Measurements from ENCODE around the gene CHAC2.
"Not testable (repeated sequence)": the region's sequence is repeated elsewhere in the genome, so short reads cannot be mapped to it uniquely, and the experiment has no call there.

Gene CHAC2

DNA sequence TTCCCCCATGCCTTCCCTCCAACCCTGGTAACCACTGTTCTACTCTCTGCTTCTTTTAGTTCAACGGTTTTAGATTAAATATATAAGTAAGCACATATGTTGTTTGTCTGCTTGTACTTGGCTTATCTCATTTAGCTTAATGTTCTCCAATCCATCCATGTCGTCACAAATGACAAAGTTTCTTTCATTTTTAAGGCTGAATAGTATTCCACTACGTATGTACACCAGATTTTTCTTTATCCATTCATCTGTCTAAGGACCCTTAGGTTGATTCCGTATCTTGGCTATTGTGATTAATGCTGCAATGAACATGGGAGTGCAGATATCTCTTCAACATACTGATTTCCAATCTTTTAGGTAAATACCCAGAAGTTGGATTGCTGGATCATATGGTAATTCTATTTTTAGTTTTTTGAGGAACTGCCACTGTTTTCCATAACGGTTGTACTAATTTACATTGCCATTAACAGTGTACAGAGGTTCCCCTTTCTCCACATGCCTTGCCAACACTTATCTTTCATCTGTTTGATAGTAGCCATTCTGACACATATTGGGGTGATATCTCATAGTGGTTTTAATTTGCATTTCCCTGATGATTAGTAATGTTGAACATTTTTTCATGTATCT lies 11.0 kb downstream of the CHAC2 start:
- DNase-seq (ENCODE audit: low spot score): no peak

DNA sequence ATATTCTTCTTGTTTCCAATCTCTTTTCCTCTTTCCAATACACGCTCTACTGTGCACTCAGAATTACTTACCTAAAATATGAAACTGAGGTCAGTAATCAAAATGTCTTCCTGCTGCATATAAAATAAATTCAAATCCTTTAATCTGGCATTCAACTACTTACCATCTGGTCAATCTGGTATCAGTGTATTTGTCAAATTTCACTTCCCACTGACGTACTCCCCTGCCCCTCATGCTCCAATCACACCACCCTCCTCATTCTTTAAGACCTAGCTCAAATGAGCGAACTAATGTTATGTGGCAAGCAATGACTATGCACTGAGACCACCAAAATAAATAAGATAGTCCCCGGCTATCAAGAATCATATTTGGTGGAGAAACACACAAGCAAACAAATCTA lies 12.5 kb downstream of the CHAC2 start:
- no peak for DNase-seq (ENCODE audit: low spot score)

DNA sequence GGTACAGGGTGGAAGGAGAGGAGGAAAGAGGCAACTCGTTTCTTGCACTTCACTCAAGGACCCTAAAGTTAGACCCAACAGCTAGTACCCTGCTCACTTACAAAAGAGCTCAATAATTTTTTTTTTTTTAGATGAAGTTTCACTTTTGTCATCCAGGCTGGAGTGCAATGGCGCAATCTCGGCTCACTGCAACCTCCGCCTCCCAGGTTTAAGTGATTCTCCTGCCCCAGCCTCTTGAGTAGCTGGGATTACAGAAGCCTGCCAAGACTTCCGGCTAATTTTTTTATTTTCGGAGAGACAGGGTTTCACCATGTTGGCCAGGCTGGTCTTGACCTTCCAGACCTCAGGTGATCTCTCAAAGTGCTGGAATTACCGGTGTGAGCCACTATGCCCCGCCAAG lies 15.1 kb downstream of the CHAC2 start:
- DNase-seq (ENCODE audit: low spot score): no peak

DNA sequence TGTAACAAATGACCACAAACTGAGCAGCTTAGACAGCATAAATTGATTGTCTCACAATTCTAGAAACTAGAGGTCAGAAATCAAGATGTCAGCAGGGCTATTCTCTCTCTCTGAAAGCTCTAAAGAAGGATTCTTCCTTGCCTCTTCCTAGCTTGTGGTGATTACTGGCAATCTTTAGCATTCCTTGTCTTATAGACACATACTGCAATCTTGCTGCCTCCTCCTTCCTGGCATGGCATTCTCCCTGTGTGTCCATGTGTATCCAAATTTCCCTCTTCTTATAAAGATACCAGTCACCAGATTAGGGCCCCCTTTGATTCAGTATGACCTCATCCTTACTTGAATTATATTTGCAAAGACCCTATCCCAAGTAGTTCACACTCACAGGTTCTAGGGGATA lies 16.8 kb downstream of the CHAC2 start:
- no peak for DNase-seq (ENCODE audit: low spot score)

GRCh38 chr2:53785366-53785765 lies 17.8 kb downstream of the CHAC2 start:
- no peak for DNase-seq (ENCODE audit: low spot score)

DNA sequence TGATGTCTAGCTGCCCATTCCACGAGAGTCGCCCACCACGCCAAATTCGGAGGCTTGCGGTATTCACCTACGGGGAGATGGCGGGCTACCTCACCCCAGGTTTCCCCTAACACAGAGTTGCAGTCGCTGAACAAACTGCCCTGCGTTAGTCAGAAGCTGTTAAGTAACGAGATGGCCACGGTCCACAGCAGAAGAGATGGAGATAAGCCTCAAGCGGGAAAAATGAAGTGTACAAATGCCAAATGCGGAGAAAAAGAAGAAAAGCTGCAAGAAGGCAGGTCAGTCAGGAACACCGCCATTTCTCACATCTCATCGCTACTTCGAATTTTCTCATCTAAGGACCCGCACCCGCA lies 18.7 kb downstream of the CHAC2 start:
- no peak for DNase-seq (ENCODE audit: low spot score)

- peak; percentile 76 for DNase-seq (ENCODE audit: low spot score)
Observed at GRCh38 chr2:53786705-53787613, 19.4 kb downstream of the CHAC2 start, which contains the start of the genes ASB3 and ERLEC1. Gene ASB3 (minus strand): TSS chr2:53786953. CDS start chr2:53765572, 21,381 bp downstream. Gene ERLEC1 (plus strand): TSS chr2:53787044. CDS start chr2:53787211, 167 bp downstream.

DNA sequence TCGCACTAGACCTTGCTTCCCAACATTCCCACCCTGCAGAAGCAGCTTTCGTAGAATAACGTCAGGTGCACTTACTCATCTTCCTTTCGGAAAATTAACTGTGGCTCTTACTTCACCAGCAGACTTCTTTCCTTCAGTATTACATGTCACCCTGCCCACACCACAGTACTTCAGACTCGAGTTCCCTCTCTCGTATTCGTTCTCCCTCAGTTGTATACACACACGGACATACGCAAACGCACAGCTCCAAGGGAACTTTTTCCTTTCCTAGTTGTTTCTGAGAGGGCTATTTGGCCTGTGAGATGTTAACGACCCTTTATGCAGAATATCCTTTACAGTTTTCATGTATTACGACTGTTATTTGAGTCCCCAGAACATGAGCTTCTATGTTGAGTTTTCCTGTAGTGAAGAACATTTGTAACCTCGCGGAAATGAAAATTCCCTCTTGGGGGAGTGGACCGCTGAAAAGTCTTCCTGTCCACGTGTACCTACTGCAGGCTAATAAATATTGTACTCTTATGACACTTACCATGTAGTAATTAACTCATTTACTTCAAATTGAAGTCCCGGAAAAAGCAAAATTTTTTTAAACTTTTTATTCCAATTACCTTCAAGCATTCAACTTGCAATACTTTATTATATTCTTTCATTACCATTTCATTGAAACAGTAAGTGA lies 20.1 kb downstream of the CHAC2 start:
- DNase-seq (ENCODE audit: low spot score): peak; percentile 16

DNA sequence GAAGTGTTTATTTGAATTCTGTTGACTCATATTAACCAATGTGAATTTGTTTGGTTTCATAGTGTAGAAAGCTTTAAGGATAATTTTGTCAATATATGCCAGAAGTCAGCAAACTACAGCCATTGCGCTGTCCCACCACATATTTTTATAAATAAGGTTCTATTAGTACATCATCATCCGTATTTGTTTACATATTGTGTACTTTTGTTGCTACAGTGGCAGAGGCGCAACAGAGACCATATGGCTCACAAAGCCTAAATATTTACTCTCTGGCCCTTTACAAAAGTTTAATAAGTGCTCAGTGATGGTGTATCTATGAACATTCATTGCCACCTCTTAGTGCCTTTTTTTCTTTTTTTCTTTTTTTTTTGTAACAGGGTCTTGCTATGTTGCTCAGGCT lies 25.7 kb downstream of the CHAC2 start:
- no peak for DNase-seq (ENCODE audit: low spot score)

DNA sequence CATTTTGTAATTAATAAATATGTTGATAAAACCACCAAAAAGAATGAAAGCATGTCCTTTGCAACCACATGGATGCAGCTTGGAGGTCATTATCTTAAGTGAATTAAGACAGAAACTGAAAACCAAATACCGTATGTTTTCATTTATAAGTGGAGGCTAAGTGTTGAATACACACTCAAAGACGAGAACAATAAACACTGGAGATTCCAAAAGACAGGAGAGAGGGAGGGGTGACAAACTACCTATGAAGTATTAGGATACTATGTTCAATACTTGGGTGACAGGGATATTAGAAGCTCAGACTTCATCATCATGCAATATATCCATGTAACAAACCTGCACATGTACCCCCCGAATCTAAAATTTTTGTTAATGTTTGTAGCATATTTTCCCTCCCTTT lies 26.2 kb downstream of the CHAC2 start:
- DNase-seq (ENCODE audit: low spot score): no peak

DNA sequence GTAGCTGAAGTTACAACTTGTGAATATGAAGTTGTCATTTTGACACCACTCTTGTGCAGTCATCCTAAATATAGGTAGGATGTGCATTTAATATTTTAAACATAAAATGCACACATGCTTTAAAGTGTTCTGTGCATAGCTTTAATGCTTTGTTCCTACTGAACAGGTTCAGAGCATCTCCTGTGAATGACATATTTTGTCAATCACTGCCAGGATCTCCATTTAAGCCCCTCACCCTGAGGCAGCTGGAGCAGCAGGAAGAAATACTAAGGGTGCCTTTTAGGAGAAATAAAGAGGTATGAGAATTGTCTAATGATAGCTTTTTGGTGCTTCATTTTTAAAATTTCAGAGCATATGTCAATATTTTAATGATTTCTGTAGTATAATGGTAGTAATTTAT lies 33.9 kb downstream of the CHAC2 start:
- DNase-seq (ENCODE audit: low spot score): no peak

- DNase-seq (ENCODE audit: low spot score): no peak
Observed at GRCh38 chr2:53802617-53803151, 35.1 kb downstream of the CHAC2 start.

DNA sequence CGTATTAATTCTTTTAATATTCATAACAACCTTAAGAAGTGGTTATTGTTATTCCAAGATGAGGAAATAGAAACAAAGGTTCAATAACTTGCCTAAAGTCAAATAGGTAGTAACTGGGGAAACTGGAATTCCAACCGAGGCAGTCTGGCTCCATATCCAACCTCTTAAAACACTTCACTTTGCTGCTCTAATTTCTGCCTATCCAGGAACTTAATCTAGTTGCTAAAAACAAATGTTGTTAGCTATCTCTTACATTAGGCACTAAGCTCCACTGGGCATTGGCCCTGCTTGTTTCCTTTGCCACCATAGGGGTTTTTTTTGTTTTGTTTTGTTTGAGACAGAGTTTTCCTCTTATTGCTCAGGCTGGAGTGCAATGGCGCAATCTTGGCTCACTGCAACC lies 44.0 kb downstream of the CHAC2 start:
- no peak for DNase-seq (ENCODE audit: low spot score)

DNA sequence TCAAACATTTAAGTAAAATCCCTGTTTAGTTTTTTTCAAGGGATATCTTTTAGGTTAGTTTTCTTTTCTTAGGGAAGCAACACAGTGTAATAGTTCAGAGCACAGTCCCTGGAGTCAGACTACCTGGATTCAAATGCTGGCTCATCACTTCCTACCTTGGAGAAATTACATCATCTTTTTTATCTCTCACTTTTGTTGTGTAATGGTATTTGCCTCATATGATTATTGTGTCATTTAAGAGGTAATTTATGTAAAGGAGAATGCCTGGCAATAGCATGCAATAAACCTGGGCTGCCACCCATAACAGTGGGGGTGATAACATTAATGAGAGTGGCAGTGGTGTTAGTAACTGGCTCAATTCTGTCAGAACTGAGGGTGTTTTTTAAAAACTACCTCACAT lies 45.5 kb downstream of the CHAC2 start:
- no peak for DNase-seq (ENCODE audit: low spot score)

DNA sequence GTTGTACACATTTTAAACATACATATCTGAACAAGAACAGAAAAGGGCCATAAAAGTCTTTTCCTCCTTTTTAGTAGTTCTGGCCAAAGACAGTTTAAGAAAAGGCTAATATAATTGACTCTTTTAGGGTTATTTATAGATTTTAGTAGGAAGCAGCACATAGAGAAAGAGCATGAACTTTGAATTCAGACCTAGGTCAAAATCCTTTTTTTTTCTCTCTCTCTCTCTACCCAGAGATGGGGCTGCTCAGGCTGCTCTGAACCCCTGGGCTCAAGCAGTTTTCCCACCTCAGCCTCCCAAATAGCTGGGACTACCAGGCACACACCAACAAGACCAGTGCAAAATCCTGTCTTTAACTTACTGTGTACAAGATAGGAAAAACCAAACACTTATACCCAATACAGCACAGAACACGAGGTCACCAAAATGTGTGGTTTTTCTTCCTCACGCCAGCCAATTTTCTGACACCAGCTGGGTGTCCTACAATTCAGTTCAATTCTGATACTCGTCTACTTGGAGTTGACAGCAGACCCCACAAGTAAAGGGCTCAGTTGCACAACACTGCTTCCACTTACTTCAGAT lies 51.3 kb downstream of the CHAC2 start:
- DNase-seq (ENCODE audit: low spot score): no peak

DNA sequence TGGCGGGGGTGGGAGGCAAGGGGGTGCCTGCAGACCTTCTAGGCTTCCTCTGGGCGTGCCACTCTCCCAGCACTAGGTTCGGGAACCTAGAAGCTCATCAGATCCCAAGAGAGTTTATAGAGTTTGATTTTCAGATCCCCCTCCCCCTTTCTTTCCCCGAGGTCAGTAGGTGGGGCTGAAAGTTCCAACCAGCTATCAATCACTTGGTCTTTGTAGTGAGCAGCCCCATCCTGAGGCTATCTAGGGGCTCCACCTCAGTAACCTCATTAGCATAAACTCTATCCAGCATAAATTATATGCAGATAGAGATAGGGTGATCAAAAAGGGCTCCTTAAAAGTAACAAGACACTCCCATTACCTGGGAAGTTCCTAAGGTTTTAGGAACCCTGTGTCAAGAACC lies 52.0 kb downstream of the CHAC2 start:
- no peak for DNase-seq (ENCODE audit: low spot score)

- DNase-seq (ENCODE audit: low spot score): no peak
Observed at GRCh38 chr2:53820048-53820447, 52.4 kb downstream of the CHAC2 start.

- DNase-seq (ENCODE audit: low spot score): no peak
Observed at GRCh38 chr2:53820711-53821110, 53.1 kb downstream of the CHAC2 start.

DNA sequence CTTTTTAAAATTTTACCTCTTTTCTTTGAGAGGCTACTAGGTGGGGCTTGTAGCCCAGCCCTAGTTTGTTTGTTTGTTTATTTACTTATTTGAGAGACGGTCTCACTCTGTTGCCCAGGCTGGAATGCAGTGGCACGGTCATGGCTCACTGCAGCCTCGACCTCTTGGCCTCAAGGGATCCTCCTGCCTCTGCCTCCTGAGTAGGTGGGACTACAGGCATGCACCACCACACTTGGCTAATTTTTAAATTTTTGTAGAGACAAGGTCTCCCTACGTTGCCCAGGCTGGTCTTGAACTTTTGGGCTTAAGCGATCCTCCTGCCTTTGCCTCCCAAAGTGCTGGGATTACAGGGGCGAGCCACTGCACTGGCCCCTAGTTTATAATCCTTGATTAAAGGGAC lies 54.2 kb downstream of the CHAC2 start:
- DNase-seq (ENCODE audit: low spot score): no peak

DNA sequence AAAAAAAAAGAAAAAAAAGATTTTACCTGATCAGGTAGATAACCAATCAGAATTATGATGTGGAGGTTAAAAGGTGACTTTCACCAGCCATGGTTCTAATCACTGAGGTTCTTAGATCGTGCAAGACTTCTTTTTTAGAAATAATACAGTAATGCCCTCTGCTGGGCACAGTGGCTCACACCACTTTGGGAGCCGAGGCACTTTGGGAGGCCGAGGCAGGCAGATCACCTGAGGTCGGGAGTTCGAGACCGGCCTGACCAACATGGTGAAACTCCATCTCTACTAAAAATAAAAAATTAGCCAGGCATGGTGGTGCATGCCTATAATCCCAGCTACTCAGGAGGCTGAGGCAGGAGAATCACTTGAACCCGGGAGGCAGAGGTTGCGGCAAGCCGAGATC lies 56.0 kb downstream of the CHAC2 start:
- not testable (repeated sequence) for DNase-seq (ENCODE audit: low spot score)
